Measurements from ENCODE around the gene EXOSC7.
A peak's percentile ranks its signal among the peaks of the same experiment; 100 is the strongest.

The EXOSC7 gene

GRCh38 chr3:45011756-45012508, 35.9 kb downstream of the EXOSC7 start:
- DNase-seq, result no peak
- intact Hi-C loops (cut with DNase I), result no loop called here

GRCh38 chr3:45012577-45012976, 36.5 kb downstream of the EXOSC7 start:
- no peak for DNase-seq
- intact Hi-C loops (cut with DNase I), result no loop called here

GRCh38 chr3:45016916-45017315, 40.9 kb downstream of the EXOSC7 start:
- intact Hi-C loops (cut with DNase I), result no loop called here
- DNase-seq, result no peak

GRCh38 chr3:45017821-45018220, 41.8 kb downstream of the EXOSC7 start:
- DNase-seq, result no peak
- intact Hi-C loops (cut with DNase I), result no loop called here

GRCh38 chr3:45020534-45020933, 44.5 kb downstream of the EXOSC7 start:
- no peak for DNase-seq
- intact Hi-C loops (cut with DNase I), result no loop called here

- intact Hi-C loops (cut with DNase I), result no loop called here
- no peak for DNase-seq
These were observed 45.7 kb downstream of the EXOSC7 start for GRCh38 chr3:45021524-45022297.

DNA sequence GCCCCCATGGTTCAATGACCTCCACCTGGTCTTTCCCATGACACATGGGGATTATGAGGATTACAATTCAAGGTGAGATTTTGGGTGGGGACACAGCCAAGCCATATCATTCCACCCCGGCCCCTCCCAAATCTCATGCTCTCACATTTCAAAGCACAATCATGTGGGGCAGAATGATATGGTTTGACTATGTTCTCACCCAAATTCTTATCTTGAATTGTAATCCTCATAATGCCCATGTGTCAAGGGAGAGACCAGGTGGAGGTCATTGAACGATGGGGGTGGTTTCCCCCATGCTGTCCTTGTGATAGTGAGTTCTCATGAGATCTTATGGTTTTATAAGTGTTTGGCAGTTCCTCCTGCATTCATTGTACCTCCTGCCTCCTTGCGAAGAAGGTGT, 47.6 kb downstream of the EXOSC7 start:
- intact Hi-C loops (cut with DNase I), result no loop called here
- no peak for DNase-seq

DNA sequence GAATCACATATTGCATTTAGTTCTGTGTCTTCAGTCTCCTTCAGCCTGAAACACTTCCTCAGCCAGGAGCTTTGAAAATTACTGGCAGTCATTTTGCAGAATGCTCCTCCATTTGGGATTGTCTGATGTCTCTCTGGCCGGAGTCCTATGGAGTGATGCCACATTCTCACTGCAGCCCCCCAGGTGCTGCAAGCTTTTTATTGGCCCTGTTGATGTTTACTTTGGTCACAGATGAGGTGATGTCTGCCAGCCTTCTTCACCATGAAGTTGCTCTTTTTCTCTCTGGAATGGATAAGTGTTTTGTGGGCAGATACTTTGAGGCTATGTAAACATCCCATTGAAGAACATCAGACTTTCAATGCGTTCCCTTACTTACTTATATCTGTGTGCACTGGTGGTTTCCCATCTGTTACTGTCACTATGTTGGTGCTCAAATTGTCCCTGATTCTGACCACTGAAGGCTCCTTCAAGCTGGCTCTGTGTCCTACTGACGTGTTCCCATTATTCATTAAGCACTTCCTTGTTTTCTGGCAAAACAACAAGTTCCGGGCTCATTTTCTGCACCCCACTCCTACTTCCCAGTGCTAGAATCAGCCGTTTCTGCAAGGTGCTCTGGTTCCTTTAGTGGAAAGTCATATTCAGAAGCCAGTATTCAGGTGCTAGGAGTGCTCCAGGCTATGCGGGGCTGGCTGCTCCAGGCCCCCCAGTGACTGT, 48.7 kb downstream of the EXOSC7 start:
- DNase-seq, result no peak
- intact Hi-C loops (cut with DNase I), result no loop called here

DNA sequence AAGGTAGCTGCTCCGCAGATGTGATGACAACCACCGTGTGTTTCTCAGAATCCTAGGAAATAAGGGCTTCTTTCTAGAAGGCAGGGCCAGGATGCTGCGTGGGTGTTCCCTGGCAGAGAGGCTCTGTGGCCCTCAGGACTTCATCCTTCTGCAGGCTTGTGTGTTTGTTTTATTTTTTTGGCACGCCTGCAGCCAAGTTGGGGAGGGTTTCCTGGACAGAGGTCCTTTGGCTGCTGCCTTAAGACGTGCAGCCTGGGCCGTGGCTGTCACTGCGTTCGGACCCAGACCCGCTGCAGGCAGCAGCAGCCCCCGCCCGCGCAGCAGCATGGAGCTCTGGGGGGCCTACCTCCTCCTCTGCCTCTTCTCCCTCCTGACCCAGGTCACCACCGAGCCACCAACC, 50.0 kb downstream of the EXOSC7 start, which contains the start of gene CLEC3B:
TSS of gene CLEC3B (plus strand) at position 266 of the 400 bp plus-strand sequence. CDS start at position 326, 60 bp downstream.
- no peak for DNase-seq
- intact Hi-C loops (cut with DNase I), result no loop called here

- no peak for DNase-seq
These were observed 50.9 kb downstream of the EXOSC7 start for GRCh38 chr3:45026957-45027356.

DNA sequence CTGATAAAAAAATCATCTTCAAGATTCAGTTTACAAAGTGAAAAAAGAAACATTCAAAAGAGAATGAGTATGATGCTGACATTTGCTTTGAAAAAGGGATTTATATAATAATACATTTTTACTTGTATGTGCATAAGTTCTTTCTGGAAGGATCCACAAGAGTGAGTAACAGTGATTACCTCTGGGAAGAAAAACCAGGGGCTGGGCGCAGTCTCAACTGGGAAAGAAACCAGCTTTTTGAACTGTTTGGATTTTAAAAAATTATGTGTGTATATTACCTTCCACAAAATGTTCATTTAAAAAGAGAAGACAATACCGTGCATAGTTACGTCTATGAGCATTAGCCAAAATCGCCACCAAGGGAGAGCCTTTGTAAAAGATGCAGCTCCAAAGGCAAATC, 51.4 kb downstream of the EXOSC7 start:
- no peak for DNase-seq
- intact Hi-C loops (cut with DNase I), result no loop called here

More at GRCh38 chr3:45026957-45027356, 50.9 kb downstream of the EXOSC7 start:
- intact Hi-C loops (cut with DNase I), result no loop called here

DNA sequence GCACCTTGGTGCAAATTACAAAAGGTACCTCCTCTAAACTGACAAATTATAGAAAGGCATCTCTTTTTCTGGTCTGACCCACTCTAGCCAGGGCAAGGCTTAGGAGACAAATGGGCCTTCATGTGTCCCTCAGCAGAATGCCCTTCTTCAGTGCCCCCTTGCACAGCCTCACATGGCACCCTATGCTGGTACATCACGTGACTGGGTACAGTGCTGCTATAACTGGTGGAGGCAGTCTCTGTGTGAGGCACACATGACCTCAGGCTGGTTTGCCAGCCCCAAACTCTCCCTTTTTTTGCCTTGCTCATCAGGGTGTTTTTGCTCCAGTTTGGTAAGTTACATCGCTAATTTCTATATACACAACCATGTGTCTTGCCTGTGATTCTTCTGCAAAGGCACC, 53.2 kb downstream of the EXOSC7 start:
- intact Hi-C loops (cut with DNase I), result no loop called here
- no peak for DNase-seq

GRCh38 chr3:45029661-45030060, 53.6 kb downstream of the EXOSC7 start:
- no peak for DNase-seq
- intact Hi-C loops (cut with DNase I), result loop anchor here (10.0 kb wide), 1 partner anchor 475 kb away; no protein-coding TSS in a partner anchor

DNA sequence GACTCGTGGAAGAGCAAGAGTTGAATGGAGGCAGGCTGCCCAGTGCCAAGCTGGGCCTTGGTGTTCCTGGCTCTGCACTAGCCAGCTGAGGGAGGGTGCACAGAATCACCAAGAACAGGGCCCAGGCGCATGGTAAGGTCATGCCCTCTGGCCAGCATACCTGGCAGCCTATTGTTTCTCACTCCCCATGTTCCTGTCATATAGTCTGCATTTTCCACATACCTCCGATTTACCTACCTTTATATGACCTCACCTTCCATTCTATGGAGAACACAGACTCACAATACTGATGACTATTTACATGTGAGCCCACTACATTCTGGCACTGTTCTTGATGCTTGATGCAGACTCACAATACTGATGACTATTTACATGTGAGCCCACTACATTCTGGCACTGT, 55.5 kb downstream of the EXOSC7 start:
- no peak for DNase-seq
- intact Hi-C loops (cut with DNase I), result loop anchor here (10.0 kb wide), 1 partner anchor 473 kb away; no protein-coding TSS in a partner anchor

GRCh38 chr3:45032113-45032512, 56.1 kb downstream of the EXOSC7 start:
- no peak for DNase-seq
- intact Hi-C loops (cut with DNase I), result loop anchor here (10.0 kb wide), 1 partner anchor 473 kb away; no protein-coding TSS in a partner anchor

DNA sequence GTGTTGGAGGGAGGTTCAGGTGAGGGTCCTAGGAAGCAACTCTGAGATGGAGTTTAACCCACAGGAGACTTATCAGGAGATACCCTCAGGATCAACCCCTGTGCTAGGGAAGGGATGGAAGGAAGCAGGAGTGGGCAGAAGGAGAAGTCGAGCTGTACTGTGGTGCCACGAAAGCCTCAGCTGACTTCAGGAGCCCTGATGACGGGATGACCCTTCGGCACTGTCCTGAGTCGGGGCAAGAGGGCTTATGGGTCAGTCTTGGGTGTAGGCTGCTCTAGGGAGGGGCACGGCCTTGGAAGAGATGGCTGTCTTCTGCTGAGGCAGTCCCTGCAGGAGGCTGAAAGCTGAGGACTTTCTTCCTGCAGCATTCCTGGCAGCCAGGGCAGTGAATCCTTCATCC, 57.7 kb downstream of the EXOSC7 start:
- DNase-seq, result no peak
- intact Hi-C loops (cut with DNase I), result loop anchor here (10.0 kb wide), 1 partner anchor 471 kb away; no protein-coding TSS in a partner anchor

GRCh38 chr3:45034612-45035252, 58.7 kb downstream of the EXOSC7 start:
- peak in 41 of 42 donors; percentile 23 to 74 (median 58) for DNase-seq
- intact Hi-C loops (cut with DNase I), result loop anchor here (10.0 kb wide), 1 partner anchor 470 kb away; no protein-coding TSS in a partner anchor

GRCh38 chr3:45035441-45036301, 59.6 kb downstream of the EXOSC7 start:
- intact Hi-C loops (cut with DNase I), result loop anchor here (10.0 kb wide), 1 partner anchor 469 kb away; no protein-coding TSS in a partner anchor
- DNase-seq, result peak in 36 of 42 donors; percentile 21 to 76 (median 50)

Data from head of caudate nucleus (tissue), 42 donors.